Fibroblast of skin of back (primary cell): ENCODE data around the gene ZBTB47.

Experiments
- DNase-seq: peaks from one replicate; pipeline ENCODE4 v3.0.0-alpha.2; 2013

Gene ZBTB47

GRCh38 chr3:42700366-42701288 is 47.1 kb downstream of the ZBTB47 start:
- no peak for DNase-seq

- peak; percentile 50 for DNase-seq
Observed at GRCh38 chr3:42701371-42702065, 48.0 kb downstream of the ZBTB47 start.

DNA sequence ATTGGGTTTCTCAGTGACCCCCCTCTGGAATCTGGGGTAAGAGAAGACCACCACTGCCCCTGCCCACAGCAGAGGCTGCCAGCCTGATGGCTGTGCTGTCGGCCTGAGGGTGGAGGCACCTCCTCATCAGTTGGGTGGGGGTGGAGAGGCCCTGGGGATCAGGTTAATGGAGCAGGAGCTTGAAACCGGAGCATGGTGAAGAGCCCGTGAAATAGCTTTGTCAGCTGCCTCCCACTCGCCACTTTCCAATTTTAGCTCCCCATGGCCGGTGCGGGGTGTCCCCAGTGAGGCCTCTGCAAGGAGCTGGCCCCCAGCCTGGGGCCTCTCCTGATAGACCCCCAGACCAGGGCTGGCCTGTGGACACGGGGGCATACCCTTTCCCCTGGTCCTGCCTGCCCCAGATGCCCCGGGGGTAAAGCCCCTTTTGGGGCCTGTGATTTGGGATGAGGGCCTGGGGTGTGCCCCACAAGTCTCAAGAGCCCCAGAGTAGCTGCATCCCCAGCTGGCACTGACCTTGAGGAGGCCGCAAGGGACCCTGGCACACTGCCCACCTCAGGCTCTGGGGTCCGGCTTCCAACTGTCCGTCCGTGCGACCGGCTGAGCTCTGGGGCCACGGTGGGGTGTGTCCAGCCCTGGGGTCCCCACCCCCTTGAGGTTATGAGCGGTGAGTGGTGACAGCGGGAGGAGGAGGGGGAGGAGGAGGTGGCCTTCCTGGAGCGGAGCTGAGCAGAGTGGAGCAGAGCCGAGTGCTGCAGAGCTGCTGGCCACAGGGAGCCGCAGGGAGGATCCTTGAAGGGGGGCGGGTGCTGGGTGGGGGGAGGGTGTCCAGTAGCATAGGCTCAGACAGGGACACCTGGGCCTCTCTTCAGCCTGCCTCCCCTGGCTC is 48.8 kb downstream of the ZBTB47 start, which contains the start of gene HHATL:
HHATL (minus strand) TSS at position 733 of the 886 bp plus-strand sequence. CDS start 1,972 bp downstream, outside the sequence.
- DNase-seq = no peak

DNA sequence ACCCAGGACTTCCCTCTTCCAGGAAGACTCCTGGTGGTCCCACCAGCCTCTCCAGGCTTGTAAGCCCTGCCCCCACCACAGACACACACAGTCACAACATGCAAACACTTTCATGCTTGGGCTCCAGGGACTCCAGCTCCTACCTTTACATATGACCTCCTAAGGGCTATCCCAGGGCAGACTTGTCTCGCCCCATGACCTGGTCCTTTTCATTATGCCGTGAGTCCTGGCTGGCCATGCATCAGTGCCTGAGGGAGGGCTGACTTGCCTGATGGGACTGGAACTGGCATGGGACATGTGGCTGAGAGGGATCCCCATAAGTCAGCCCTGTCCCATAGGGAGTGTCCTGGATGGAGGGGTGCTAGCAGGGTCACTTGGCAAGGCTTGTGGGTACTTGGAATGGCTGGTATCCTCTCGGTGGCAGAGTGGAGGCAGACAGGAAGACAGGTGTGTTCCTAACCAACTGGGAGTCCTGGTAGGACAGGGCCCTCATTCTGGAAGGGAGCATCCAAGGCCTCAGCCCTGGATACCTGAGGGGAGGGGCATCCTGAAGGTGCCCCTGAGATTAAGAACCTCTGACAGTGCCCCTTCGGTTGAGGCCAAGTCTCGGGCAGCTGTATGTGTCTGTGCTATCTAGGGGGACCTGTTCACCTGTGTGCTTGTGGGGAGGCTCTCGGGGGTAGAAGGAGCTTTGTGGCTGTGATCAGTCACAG is 49.6 kb downstream of the ZBTB47 start:
- DNase-seq = no peak

- DNase-seq = no peak
Observed at GRCh38 chr3:42703695-42704025, 50.2 kb downstream of the ZBTB47 start.

DNA sequence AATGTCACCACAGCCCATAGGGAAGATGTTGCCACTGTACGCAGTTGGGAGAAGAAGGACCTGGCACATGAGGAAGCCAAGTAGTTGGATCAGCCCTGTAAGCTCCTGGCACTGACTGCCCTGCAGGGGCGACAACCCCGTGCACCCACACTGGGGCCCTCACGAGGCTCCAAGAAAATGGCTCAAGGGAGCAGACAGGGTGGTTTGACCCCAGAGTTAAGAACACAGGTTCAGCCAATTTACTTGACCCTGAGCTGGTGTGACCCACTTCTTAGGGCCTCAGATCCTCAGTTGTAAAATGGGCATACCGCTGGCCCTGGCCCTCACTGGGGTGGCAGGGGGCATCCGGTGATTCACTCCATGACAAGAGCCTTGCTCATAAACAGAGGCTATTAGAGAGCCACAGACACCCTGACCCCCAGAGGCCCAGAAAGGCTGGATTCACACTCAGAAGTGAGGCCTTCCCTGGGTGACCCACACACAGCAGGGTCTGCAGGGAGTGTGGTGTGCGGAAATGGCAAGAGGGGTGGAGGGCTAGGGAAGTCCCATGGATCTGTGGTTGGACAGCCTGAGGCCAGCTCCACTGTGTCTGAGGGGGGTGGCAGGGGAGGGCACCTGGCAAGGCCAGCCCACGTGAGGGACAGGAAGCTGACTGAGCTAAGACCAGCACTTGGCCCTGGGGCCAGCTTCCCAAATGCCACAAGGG is 50.8 kb downstream of the ZBTB47 start:
- no peak for DNase-seq

DNA sequence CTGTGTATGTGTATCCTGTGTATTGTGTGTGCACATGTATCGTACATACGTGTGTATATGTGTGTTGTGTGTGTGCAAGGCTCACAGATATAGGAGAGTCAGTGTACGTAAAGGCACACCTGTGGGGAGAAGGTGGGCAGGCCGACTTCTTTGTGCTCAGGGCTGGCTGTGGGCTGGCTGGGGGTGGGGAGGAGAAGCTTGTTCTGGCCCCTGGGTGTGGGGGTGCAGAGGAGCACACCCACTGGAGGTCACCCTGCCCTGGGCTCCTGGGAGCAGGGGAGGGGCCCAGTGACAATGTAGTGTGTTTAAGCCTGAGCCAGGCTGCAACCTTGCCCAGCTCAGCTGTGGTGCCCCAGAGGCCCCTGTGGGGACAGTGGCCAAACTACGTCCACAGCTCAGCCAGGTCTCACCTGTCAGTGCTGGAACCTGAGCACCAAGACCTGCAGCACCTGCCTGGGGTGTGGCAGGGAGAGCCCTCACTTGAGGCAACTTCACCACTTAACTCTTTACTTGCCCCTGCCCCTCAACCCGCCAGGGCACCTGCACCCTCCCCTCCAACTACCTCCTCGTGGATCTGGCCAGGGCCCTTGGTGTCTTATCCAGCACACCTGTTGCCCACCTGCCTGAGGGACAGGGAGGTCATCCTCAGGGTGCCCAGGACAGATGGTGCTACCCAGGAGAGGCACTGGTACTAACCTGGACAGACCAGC is 51.7 kb downstream of the ZBTB47 start:
- DNase-seq = no peak

DNA sequence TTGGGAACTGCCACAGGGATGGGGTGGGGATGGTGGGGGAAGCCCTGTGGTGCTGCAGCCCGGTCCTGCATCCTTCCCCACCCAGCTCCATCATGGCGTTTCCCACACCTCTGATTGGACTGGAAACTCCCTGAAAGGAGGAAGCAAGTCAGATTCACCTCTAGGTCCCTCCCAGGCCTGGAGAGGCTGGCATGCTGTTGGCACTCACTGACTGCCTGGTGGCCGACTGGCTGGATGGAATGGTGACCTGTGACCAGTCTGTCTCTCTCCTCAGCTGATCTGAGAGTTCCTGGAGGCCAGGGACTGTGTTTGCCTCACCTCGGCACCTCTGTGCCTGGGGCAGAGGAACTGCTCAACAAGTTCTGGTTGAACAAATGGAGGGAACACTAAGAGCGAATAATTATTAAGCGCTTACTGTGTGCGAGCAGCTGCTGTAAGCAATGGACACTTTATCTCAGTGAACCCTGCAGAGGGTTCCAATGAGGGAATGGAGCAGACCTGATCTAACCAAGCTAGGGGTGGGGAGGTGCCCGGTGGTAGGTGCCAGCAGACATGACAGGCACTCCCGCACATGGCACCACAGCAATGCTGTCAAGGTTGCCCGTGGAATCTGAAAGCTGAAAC is 52.6 kb downstream of the ZBTB47 start:
- no peak for DNase-seq

DNA sequence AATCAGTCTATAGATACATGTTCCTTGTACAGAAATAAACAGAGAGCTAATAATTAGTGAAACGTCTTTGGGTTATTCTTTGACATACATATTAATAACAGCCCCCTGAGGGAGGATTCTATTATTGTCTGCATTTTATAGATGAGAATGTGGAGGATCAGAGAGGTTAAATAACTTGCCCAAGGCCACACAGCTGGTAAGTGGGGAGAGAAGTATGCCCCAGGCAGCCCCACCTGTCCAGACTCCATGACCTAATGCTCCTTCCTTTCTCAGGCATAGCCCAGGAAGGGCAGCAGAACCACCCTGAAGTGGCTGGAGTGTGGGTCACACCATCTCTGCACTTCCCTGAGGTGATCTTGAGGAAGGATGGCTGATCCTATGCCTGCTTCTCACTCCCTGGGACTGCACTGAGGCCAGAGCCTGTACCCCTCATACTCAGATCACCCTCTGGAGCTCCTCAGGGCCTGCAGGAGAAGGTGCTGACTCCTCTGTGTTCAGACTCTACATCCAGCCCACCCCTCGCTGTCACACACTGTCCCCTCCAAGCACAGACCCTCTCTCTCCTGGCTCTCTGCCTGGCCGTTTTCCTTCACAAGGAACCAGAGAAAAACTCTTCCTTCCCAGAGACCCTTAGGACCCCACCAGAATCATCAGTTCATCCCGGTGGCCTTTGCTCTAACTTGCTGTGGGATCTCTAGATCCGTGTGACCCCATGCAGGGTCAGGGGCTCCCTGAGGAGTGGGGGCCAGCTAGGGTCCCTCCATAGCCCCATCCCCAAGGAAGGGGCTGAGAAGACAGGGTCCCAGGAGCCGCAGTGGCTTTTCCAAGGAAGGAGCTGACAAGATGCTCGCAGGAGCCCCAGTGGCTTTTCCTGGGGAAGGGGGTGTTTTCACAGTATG is 53.5 kb downstream of the ZBTB47 start:
- DNase-seq = no peak

GRCh38 chr3:42707620-42708355 is 54.3 kb downstream of the ZBTB47 start:
- DNase-seq = no peak

GRCh38 chr3:42708611-42709151 is 55.2 kb downstream of the ZBTB47 start:
- no peak for DNase-seq

GRCh38 chr3:42709621-42710020 is 56.1 kb downstream of the ZBTB47 start:
- DNase-seq = no peak

DNA sequence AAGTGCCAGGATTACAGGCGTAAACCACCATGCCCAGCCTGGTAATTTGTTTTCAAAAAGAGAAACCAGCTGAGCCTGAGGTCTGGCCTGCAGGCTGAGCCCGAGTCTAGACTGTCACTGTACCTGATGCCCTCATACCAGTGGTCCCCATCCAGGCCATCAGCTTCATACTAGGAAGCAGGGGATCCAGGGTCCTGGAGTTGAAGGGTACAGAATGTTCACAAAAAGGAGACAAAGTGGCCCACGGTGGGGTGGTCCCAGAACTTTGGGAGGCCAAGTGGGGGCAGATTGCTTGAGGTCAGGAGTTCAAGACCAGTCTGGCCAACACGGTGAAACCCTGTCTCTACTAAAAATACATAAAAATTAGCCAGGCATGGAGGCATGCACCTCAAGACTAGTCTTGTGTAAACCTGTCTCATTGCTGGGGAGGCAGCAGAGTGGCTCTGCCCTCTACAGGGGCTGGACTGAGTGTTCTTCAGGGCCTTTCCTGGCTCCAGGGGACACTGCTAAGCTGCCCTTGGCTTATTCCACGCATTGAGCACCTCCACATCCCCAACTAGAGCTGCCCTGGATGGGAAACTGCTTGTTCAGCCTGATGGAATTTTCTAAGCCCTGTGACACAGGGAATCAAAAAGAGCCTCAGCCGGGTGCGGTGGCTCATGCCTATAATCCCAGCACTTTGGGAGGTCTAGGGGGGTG is 57.0 kb downstream of the ZBTB47 start:
- DNase-seq = no peak

DNA sequence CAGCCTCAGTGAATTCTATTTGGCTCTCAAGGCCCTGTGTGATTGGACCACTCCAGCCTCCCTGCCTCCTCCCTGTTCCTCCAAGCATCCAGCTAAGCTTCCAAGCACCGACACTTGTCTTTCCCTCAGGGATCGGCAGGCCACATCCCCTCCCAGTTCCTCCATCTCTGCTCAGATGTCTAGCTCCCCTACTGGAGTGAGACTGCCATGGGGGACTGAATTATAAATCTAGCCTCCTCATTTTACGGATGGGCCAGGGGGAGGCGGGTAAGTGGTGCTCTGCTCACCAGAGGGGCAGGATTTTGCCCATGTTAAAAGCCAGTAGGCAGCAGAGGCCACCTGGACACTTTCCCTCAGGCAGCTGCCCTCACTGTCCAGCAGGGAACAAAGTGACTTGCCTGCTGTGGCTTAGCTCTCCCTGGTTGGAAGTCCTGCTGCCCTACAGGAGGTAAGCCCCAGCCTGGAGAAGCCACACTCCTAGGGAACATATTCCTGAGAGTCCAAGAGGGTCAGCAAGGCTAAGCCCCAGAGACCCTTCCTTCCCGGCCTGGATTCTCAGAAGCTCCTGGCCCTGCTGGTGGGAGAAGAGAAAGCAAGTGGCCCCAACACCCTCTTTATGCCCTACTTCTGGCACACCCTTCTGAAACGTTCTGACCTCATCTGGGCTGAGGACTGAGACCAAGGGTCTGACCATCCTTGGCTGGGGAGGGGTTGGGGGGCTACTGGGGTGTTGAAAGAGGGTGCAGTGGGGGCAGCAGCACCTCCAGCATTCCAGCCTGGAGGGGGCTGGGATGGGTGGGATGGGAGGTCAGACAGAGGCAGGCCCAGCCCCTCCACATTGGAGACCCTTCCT is 58.2 kb downstream of the ZBTB47 start:
- DNase-seq = no peak

DNA sequence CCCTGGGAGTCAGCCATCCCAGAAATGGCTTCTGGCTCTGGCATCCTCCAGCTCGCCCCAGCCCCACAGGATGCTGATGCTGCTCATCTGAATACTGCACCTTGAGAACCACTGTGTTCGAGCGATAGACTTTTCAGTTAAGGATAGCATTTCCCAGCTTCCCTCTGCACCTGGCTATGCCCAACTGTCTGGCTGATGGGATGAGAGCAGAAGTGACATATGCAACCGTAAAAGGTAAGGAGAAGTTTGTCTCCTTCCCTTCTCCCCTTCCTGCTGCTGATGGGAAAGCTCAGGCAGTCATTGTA is 58.8 kb downstream of the ZBTB47 start:
- DNase-seq = no peak

GRCh38 chr3:42712688-42713372 is 59.3 kb downstream of the ZBTB47 start:
- DNase-seq = no peak
